Lung (tissue), 12 donors: ENCODE measurements around the gene TJP2. TPM values are rescaled to one million over a fixed set of nuclear protein-coding genes. Genes with fewer than 3 reads are reported as not detected.

ENCODE experiments used
- ATAC-seq: fragments of 200-7000 bp; cut with Tn5 transposase; one replicate; pipeline ENCODE4 v1.9.1; 2020; ENCODE audit warnings: moderate number of reproducible peaks; ENCODE audit not compliant: insufficient read depth, low FRiP score
- DNase-seq, 3 donors: peaks; one replicate each; pipeline ENCODE4 v3.0.0-alpha.2; 2013 to 2017
- H3K27ac ChIP-seq, 2 donors: one replicate each; pipeline ENCODE4 v1.5.1; 2013; ENCODE audit warnings: mild to moderate bottlenecking in 2 of 2, moderate library complexity in 2 of 2, control low read depth in 1 of 2, inconsistent platforms in 1 of 2, low read depth in 1 of 2, low read length in 1 of 2
- H3K27me3 ChIP-seq, 3 donors: one replicate each; pipeline ENCODE4 v1.5.1; 2013; ENCODE audit warnings: low read length in 2 of 3; ENCODE audit not compliant: control insufficient read depth in 3 of 3, insufficient read depth in 3 of 3
- H3K36me3 ChIP-seq, 4 donors: one replicate each; pipeline ENCODE4 v1.5.1; 2013; ENCODE audit warnings: low read length in 4 of 4, mild to moderate bottlenecking in 1 of 4, moderate library complexity in 1 of 4; ENCODE audit not compliant: control insufficient read depth in 4 of 4, insufficient read depth in 4 of 4
- H3K4me1 ChIP-seq, 5 donors: one replicate each; pipeline ENCODE4 v1.5.1; 2013; ENCODE audit warnings: low read length in 5 of 5, mild to moderate bottlenecking in 2 of 5, moderate library complexity in 1 of 5; ENCODE audit not compliant: control insufficient read depth in 5 of 5, insufficient read depth in 5 of 5
- H3K4me3 ChIP-seq: one replicate; pipeline ENCODE4 v1.5.1; 2013; ENCODE audit warnings: mild to moderate bottlenecking, control low read depth, moderate library complexity
- H3K9ac ChIP-seq, 2 donors: one replicate each; pipeline ENCODE4 v1.5.1; 2013; ENCODE audit warnings: low read length in 2 of 2, control low read depth in 1 of 2; ENCODE audit not compliant: insufficient read depth in 1 of 2
- H3K9me3 ChIP-seq, 4 donors: one replicate each; pipeline ENCODE4 v1.5.1; 2013; ENCODE audit warnings: low read length in 3 of 4, mild to moderate bottlenecking in 1 of 4, moderate library complexity in 1 of 4; ENCODE audit not compliant: control insufficient read depth in 4 of 4, insufficient read depth in 3 of 4
- WGBS, 2 donors: extraction: QIAGEN DNeasy Blood & Tissue Kit; methylation state at CpG; one replicate each; pipeline ENCODE4 v1.1.7; 2013; 5-methylcytosine and 5-hydroxymethylcytosine counted together
- polyA plus RNA-seq, 2 donors: library from polyadenylated mRNA; stranded (reverse); fragments of 200-250 nt; gene quantifications; one replicate each; pipeline ENCODE4 v1.2.1, GENCODE V29; 2013
- total RNA-seq, 2 donors: library from RNA; depleted of rRNA in 1 of 2; stranded (reverse); fragments of >200 nt in 1 of 2; gene quantifications; one replicate each; pipeline ENCODE4 v1.2.1, GENCODE V29; 2014 to 2021
- TF ChIP-seq, protein P1 (sequence below): IDR thresholded peaks from 2 replicates; pipeline ENCODE4 v1.5.1; 2012; ENCODE audit warnings: mild to moderate bottlenecking; ENCODE audit errors: control extremely low read depth, extremely low read depth
- donor health status: control.
- donor health status: control.
- donor health status: Bipolar disorder and iron deficiency.
- donor health status: healthy.
- donor health status: DM: yes; HTN: yes; CAD: no.

Gene TJP2
- total and polyA plus RNA-seq, 4 donors, result 39.3 to 181 (median 73.6) TPM

DNA sequence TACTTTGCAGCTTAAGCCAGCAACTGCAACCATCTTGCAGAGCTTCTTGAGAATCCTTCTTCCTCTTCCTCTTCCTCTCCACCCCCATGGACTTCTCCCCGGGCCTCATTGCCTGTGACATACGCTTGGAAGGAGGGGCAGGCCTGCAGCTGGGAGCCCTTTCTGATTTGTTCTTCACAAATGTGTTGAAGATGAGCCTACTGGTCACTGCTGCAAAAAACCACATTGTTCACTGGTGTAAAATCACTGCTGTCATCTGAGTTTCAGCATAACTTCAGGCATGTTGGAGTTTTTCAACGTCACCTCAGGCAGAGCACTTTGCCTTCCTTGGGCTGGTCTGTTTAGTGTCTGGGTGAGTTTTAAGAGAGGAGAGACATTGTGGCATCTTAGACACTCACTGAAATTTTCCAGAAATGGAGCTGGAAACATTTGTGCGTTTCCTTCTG is 7.9 kb downstream of the TJP2 start:
- Histone ChIP-seq H3K4me3 (no peak overlapping the region), H3K9ac (no peak overlapping the region), H3K9me3 (no peaks in the 10 kb centered on the region), H3K36me3 (peaks cover 0 to 2% (median 0%) of the 10 kb centered on the region in 4 donors), H3K4me1 (peaks cover 5 to 37% (median 10%) of the 10 kb centered on the region in 5 donors), H3K27me3 (no peaks in the 10 kb centered on the region), H3K27ac (peak overlapping the region; percentile 17 to 64)
- WGBS, 2 donors, result 25 to 42% methylated on average over 4 of the region's 4 CpGs
- ATAC-seq, result no peak
- TF ChIP-seq, protein P1, sequence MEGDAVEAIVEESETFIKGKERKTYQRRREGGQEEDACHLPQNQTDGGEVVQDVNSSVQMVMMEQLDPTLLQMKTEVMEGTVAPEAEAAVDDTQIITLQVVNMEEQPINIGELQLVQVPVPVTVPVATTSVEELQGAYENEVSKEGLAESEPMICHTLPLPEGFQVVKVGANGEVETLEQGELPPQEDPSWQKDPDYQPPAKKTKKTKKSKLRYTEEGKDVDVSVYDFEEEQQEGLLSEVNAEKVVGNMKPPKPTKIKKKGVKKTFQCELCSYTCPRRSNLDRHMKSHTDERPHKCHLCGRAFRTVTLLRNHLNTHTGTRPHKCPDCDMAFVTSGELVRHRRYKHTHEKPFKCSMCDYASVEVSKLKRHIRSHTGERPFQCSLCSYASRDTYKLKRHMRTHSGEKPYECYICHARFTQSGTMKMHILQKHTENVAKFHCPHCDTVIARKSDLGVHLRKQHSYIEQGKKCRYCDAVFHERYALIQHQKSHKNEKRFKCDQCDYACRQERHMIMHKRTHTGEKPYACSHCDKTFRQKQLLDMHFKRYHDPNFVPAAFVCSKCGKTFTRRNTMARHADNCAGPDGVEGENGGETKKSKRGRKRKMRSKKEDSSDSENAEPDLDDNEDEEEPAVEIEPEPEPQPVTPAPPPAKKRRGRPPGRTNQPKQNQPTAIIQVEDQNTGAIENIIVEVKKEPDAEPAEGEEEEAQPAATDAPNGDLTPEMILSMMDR, result no peak
- no peak for DNase-seq

DNA sequence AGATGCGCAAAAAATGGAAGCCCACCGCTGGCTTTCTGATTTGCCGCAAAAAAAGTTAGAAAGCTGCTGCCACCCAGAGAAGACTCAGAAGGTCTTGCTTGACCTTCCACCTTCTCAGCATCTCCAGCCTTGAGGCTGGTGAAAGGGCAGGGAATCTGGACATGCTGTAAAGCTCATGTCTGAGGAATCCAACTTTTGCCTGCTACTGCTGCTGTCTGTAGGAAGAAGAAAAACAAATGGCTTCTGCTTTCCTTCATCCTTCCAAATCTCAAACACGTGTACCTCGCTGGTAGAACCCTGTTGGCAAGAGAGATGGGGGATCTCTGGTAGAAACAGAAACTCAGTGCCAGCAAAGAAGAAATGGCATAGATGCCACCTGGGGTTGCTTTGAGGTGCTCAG is 10.2 kb downstream of the TJP2 start:
- H3K27ac ChIP-seq, result no peak overlapping the region
- no peak overlapping the region for H3K4me3 ChIP-seq
- no peak overlapping the region for H3K9ac ChIP-seq
- H3K36me3 ChIP-seq, result peaks cover 0 to 2% (median 0%) of the 10 kb centered on the region in 4 donors
- ATAC-seq, result no peak
- no peaks in the 10 kb centered on the region for H3K9me3 ChIP-seq
- H3K27me3 ChIP-seq, result no peaks in the 10 kb centered on the region
- TF ChIP-seq, protein P1, result no peak
- 94 to 95% methylated on average over 5 of the region's 5 CpGs for WGBS, 2 donors
- DNase-seq, result no peak
- peaks cover 13 to 34% (median 19%) of the 10 kb centered on the region in 5 donors for H3K4me1 ChIP-seq

DNA sequence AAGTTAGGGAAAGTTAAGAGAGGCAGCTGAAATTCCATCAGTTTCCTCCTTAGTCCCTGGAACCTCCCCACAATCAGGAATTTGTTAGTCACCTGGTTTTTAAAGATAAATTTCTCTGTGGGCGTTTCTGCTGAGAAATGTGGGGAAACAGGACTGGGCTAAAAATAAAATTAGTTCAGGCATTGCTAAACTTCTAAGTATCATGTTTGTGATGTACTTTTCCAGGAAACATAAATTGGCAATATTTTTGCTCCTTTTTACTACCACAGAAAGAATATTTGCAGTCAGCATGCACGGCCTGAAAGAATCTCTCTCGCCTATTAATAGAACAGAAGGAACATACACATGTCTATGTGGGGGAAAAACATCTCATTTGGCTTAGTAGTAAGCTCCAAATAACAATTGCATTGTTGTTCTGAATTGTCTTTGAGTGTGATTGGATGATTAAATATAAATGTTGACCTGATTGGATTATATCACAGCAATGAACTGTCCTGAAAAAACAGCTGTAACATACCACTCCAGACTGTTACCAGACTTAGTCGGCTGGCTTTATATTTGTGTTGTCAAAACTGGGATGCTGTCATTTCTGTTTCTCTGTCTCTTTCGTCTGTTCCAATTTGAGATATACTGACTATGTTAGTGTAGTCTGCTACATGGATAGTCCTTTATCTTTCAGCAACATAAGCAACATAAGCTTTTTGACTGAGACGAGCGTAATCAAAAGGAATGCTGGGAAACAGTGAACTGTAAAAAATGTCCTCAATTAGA is 12.9 kb downstream of the TJP2 start:
- peak overlapping the region in 1 of 2 donors; percentile 67 for H3K9ac ChIP-seq
- DNase-seq (peak in 2 of 3 donors; percentile 58 to 80), ATAC-seq (peak; percentile 13)
- H3K9me3 ChIP-seq, result no peaks in the 10 kb centered on the region
- H3K4me1 ChIP-seq, result peaks cover 8 to 30% (median 29%) of the 10 kb centered on the region in 5 donors
- H3K4me3 ChIP-seq, result no peak overlapping the region
- H3K36me3 ChIP-seq, result peaks cover 0 to under 1% (median 0%) of the 10 kb centered on the region in 4 donors
- peak overlapping the region; percentile 66 to 68 for H3K27ac ChIP-seq
- TF ChIP-seq, protein P1, result no peak
- 44 to 65% methylated on average over 7 of the region's 7 CpGs for WGBS, 2 donors
- no peaks in the 10 kb centered on the region for H3K27me3 ChIP-seq
